GM21717 (cell line): ENCODE data around the gene CDC26.

Source experiments
- ATAC-seq: cut with Tn5 transposase; IDR thresholded peaks from one replicate; pipeline ENCODE4 v1.9.1; 2021; ENCODE audit warnings: mild to moderate bottlenecking, moderate library complexity; ENCODE audit not compliant: unreplicated experiment

Gene CDC26

DNA sequence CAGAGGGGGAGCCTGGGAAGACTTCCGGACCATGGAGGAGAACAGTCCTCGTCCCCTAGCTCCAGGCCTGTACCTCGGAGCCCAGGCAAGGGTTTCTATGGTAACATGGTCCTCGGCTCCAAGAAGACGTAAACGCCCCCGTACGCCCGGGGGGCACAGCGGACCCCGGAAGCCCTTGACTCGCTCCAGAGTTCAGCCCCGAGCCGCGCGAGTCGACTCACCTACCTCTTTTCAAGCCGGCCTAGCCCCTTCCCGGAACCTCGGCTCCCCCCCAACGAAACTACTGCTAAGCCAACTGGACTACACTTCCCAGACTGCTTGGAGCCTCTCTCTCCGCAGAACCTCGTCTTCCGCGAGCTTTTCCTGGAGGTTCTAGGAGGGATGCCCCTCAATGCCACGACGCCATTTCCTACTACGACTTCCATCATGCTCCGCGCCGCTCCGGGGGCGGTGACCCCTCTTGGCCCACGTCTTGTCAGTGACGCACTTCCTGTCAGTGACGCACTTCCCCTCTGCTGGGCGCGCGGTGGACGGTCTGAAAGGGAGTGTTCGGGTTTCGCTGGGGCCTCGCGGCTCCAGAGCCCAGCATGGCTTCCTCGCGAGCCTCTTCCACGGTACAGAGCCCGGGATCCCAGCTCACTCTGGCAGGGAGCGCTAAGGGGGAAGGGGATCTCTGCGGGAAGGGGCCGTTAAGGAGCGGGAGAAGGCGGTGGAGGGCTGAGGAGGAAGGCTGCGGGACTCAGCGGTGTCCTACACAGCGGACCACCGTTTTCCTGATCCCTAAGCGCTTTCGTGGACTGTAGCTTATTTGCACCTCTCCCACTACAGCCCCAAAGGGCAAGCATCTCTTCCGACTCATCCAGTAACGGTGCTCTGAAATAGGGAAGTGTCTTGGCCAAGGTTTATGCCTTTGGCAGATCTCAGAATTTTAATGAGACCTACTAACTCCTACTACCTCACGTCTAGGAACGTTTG lies at the start of gene CDC26, which contains the start of gene PRPF4:
Gene CDC26 (minus strand): TSS at position 416 of the 975 bp plus-strand sequence. CDS start 3,065 bp downstream, outside the sequence.
Gene PRPF4 (plus strand): TSS at position 502 of the 975 bp plus-strand sequence. CDS start 86 bp downstream, at position 588.
- ATAC-seq, result peak; percentile 99

DNA sequence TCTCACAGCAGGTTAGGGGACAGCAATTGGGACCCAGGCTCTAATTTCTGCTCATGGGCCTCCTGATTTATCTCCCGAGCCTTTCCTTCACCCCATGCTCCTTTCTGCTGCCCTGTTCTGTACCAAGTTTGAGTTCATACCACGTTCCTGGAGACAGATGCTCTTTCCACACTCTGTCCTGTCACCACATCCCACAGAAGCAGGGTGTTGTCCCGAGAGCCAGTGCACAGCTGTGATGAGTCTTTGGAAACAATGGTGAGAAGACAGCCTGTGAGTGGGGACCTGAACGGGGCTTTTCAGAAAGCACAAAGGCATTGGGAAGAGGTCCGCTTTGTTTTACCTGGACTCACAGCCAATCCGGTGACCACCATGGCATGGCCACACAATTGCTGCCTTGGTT lies 47.3 kb upstream of the CDC26 start:
- ATAC-seq, result no peak

DNA sequence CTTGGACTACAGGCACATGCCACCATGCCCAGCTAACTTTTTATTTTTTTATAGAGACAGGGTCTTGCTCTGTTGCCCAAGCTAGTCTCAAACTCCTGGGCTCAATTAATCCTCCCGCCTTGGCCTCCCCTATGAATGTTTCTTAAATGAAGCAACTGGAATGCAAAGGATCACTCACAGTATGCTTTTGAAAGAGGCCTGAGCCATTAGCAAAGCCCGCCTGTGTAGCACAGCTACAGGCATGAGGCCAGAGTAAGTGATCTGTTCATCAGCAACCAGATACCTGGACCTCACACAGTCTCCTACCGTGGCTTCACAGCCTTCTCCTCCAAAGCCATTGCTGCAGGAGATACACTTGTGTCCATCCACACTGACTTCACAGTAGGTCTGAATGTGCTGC lies 44.7 kb upstream of the CDC26 start:
- no peak for ATAC-seq

DNA sequence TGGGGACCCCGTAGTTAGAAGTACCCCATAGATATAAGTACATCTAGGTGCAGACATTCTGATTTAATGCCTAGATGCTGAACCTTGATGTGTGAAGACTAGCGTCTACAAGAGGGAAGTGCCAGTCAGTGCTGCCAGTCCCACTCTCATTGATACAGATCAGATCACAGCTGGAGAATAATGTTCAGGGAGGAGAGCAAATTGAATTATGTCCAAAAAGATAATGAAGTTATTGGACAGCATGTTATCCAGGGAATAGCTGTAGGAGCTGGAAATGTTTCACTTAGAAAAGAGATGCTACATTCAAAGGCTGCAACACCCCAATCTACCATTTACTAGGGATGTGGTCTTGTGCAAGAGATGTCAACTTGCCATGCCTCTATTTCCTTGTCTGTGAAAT lies 43.7 kb upstream of the CDC26 start:
- ATAC-seq, result no peak

DNA sequence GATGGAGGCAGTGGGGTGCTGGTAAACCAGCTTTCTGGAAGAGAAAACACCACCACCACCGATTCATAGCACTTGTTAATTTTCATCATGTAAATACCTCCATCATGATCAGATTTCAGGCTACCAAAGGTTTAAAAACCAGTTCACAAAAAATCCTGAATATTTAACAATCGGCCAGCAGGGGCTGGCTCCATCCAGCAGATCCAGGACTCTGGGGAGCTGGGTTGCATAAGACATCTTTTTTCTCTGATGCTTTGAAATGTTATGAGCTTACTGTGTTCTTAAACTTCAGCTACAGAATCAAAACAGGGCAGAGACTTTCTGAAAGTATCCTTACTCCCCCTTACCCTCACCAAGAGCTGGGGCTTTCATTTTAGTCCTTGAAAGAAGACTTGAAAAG lies 42.4 kb upstream of the CDC26 start:
- ATAC-seq, result no peak

DNA sequence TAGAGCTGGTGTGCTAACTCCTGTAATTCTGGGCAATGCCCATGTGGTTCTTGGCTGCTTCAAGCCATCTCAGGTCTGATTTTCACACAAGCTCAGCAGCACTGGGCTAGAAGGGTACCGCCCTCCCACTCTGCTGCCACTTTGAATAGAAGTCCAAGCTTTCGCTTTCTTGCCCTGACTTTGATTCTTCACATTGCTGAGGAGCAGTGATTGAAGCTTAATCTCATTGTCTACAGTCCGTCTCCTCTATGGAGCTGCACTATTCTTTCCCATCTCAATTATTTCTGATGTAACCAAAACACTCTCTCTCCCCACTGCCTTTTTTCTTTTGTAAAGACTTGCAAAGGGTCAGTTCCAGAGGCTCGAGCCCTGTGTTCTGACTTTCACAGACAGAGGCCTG lies 40.7 kb upstream of the CDC26 start:
- no peak for ATAC-seq

DNA sequence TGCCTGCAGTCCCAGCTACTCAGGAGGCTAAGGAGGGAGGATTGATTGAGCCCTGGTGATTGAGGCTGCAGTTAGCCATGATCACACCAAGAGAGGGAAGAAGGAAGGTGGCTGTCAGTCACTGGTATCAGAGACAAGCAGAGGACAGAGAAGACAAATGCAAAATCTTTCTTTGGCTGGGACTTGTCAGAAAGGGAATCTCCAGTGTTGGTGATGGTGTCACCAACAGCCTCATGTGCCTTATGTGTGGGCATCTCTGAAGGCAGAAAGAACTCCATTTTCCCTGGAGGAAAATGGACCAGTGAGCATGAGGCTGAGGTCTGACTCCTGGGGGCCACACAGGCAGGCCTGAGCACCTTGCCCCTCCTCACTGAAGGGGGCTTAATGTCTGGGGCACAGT lies 39.9 kb upstream of the CDC26 start:
- ATAC-seq, result no peak

DNA sequence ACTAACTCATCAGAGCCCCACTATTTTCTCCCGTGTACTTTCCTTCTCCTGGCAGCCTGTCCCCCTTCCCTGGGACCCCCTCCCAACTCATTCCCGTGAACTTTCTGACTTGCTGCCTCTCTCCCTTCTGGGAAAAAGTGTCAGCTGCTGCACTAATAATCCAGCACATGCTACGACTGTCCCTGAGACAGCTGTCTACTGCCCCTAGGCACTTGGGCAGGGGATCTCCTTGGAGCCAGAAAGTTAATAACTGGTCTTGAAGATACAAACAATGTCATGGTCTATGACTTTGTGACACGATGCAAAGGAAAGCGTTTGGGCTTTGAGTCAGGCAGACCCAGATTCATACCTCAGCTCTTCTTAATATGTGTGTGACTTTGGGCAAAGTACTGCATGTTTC lies 37.9 kb upstream of the CDC26 start:
- ATAC-seq, result no peak

DNA sequence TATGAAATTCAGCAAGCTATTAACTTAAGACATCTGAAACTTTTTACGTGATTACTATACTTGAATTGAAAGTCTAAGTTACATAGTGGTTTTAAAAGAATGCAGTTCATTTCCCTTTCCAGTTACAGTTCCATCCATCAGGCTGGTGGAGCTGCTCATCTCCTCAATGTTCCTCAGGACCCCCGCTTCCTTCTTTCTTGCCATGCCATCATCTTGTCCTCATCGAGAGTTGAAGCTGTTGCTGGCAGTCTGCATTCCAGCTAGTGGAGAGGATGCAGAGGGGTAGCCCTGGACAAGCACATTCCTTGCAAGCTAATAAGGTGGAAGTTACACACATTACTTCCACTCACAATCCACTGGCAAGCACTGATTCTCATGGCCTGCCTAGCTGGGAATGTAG lies 36.6 kb upstream of the CDC26 start:
- ATAC-seq, result no peak

DNA sequence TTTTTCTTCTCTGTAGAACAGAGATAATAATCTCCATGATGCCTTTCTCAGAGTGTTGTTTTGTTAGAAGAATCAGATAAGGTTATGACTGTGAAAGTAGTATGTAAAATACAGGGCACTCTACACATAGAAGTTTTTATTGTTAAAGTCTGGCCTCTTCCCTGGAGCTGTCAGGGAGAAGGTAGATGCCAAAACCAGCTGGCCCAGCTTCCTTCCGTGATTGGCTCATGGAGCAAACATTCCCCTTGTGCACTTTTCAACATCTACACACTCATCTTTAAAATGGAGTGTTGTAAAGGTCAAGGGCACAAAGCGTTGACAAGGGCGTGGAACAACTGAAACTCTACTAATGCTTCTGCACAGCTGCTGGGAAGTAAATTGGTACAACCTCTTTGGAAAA lies 35.2 kb upstream of the CDC26 start:
- no peak for ATAC-seq

DNA sequence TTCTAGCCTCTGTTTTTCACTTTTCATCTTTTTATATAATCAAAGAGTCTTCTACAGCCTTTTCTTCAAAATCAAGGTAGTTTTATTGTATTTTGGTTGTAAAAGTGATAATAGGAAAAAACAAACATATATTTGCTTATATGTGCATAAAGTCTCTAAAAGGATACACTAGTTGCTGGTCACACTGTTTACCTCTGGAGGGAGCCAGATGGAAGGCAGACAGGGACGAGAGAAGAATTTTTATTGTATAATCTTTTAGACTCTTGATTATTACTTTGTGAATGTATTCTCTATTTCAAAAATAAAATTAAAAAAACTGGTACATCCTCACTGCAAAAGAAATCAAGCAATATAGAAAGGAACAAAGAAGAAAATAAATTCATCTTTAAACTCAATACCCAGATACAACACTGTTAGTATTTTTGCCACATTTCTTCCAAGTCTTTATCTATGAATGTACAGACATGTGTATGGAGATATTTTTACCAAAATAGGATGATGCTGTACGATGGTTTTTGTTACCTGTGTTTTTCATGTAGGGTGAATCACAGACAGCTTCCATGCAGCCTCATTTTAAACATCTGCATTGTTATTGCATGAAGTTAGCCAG lies 33.9 kb upstream of the CDC26 start:
- ATAC-seq, result no peak

DNA sequence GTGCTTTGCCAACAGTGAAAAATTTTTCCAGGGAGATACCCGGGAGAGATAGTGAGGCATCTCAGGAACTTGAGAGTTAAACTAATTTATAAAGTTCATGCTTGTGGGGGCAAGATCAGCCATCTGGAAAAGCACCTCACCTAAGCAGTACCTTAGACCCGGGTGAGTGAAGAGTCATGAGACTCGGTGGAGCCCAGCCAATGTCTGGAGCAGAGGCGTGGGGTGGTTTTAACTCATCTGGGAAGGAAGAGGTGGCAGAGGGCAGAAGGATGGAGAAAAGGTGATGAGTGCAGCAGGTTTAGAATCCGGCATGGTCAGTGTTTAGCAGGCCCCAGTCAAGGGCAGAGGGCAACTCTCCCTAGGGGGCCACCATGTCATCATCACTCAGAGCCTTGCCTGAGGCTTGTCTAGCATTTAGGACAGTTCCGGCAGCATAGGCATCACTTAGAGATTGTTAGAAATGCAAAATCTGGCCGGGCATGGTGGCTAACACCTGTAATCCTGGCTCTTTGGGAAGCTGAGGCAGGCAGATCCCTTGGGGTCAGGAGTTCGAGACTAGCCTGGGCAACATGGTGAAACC lies 32.1 kb upstream of the CDC26 start:
- no peak for ATAC-seq

DNA sequence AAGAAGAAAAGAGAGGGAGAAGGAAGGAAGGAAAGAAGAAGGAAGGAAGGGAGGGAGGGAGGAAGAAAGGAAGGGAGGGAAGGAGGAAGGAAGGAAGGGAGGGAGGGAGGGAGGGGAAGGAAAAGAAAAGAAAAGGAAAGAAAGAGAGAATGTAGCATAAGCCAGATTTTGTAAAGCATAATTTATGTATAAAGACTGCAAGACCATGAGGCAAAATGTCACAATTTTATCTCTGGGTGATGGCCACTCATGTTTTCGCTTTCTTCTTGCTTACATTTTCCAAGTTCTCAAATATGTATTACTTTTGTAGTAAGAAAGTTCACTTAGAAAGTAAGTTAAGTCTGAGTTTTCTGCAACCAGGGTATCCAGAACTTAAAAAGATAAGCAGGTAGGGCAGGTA lies 31.2 kb upstream of the CDC26 start:
- no peak for ATAC-seq

DNA sequence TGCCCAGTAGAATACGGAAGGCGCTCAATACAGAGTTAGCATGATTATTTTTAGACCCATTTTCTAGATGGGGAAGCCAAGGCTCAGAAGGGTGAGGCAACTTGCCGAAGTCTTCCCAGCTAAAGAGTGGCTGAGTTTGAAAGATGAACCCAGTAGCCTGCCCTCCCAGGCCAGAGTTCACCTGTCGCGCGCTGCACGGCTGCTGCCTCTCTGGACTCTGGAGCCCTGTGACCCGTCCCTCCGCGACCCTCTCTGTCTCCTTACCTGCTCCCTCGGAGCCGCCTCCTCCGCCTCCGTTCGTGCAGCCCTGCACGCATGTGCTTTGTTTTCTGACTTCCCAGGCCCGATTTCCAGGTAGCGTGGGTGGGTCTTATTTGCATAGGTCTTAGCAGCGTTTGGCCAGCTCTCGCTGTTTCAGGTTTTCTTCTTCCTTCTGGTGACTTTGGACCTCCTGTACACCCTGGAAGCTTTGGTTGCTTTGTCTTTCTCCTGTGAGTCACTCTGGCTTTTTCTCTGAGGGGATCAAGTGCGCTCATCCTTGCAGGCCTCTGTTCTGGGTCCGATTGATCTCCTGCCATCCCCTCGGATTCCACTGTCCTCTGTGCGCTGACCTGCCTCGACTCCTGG lies 27.5 kb upstream of the CDC26 start, which contains the start of gene RNF183:
Gene RNF183 (minus strand): TSS at position 585 of the 627 bp plus-strand sequence. CDS start 5,192 bp downstream, outside the sequence.
- no peak for ATAC-seq

DNA sequence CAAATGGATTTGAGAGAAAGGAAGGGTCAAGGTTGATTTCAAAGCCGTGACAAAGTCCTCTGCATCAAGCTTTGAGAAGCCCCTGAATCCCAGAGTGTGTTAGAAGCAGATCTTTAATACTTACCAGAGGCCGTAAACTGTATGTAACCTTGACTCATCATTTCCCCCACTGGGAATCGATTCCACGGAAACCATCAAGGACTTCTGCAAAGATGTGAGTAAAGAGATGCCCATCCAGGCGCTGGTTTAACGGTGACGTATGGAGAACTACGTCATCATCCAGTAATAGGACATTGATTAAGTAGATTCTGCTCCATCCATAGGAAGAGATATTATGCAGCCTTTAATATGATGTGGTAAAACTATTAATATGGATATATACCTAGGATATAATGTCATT lies 26.2 kb upstream of the CDC26 start:
- no peak for ATAC-seq

DNA sequence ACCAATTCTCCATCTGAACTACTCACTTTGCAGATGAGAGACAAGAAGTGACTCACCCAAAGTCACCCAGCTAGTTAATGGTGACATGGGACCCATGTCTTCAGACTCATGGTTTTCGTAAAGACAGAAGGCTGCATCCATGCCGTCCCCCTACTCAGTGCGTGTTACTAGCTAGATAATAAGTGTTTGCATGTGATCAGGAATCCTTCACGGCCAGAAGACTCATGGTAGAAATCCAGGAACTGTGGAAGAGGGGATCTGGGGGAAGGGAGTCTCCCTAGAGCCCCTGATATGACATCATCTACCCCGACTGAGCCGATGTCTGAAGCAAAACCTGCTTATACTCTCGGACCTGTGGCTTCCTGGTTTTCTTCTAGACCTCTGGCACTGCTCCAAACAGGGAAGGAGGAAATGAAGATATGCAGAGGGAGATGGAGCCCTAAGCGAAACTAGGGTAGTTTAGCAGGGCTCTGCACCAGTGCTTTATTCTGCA lies 24.5 kb upstream of the CDC26 start:
- ATAC-seq, result no peak

DNA sequence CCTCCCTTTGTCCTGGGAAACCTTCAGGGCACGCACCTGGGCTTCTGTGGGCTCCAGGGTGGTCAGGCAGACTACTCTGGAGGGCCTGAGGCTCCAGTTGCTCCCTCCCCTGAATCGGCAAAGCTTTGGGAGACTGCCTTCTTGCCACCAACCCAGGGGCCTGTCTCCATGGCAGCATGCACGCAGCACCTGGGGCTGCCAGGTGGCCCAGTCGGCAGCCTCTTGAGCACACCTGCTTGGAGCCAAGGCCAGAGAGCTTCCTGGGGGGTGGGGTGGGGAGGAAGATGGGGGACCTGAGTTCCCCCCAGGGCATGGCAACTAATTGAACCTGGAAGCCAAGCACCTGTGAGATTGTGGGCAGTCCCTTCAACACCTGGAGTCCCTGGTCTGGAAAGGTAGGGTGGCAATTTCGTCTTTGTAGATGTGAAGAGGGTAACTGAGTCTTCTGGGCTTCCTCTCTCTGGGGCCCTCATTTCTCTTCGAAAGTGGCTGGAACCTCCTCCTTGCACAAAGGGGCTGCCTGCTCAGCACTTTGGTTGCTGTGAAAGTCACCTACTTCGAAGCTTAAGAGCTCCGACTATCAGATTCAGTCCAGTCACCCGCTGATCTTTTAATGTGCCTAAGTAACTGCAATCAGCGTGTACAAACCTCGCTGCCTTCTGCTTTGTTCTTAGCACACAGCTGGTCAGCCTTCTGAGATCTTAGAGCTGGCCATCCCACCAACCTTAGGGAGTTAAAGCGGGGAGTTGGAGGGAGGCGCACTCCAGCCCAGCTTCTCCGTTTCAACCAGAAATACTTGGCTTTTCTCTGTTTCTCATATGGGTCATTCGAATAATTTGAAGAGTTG lies 23.8 kb upstream of the CDC26 start:
- ATAC-seq, result no peak

DNA sequence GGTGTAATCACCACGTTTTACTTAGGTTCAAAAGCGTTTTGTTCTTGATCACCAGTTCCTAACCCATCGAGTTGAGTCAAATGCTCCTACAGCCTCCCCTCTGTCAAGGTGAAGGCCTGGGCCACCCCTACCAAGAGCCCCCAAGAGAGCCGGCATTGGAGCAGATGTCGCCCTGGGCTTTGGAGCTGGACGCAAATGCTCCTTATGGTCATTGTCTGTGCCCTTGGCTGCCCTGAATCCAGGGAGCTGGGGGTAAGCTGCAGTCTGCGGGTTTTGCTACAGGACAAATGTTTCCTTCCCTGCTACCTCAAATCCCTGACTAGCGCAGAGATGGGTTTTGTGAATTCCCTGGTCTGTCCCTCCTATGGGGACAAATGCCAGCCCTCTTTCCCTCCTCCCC lies 22.9 kb upstream of the CDC26 start:
- no peak for ATAC-seq

DNA sequence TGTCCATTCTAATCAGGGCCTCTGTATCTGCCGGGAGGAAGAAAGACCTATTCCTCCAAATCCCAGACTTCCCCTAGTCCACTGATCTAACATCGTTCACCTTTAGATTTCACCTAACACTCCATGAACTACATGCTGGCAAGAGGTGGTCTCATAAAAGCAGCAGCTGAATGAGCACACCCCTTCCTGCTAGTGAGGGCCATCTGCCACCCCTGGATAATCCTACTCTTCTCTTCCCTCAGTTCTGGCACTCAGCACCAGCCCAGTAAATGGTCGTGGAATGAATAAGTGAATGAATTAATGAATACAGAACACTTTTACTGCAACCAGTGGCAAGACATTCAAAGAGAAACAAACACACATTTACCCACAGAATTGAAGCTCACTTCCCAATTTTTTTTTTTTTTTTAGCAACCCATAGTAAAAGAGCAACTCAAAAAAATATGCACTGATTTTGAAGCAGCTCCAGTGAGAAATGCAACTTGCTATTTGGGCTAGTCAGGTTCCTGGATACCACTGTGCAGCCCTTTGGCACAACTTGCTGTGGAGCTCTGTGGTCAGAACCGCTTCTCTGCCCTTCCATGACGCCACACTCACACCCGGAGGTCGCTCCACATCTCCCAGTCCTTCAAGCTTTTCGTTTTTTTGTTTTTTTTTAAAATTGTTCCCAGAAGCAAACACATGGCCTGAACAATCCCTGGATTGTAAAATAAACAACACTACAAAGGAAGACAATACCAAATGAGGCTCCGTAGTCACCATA lies 21.6 kb upstream of the CDC26 start:
- no peak for ATAC-seq
